ENCODE data around the gene RIIAD1.

RIIAD1 gene

DNA sequence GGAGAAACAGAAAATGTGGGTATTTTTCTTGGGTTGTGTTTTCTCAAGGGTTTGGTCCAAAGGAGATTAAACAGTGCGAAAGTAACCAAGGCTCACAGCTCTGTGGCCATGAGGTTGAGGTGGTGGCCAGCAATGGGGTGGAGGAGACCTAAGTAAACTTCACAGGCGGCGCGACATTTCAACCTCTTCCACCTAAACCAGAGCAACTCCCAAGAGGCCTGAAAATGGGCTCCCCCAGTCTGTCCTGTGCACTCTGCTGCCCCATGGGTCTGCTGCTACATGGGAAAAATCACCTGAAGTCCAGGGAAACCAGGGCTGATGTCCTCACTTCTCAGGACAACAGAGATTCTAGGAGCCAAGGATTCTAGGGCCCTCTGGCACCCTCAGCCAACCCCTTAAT is 17.1 kb upstream of the RIIAD1 start:
- no peak for DNase-seq (ENCODE audit: insufficient read length, low spot score)
- FAIRE-seq = no peak
- TF ChIP-seq, protein P1, sequence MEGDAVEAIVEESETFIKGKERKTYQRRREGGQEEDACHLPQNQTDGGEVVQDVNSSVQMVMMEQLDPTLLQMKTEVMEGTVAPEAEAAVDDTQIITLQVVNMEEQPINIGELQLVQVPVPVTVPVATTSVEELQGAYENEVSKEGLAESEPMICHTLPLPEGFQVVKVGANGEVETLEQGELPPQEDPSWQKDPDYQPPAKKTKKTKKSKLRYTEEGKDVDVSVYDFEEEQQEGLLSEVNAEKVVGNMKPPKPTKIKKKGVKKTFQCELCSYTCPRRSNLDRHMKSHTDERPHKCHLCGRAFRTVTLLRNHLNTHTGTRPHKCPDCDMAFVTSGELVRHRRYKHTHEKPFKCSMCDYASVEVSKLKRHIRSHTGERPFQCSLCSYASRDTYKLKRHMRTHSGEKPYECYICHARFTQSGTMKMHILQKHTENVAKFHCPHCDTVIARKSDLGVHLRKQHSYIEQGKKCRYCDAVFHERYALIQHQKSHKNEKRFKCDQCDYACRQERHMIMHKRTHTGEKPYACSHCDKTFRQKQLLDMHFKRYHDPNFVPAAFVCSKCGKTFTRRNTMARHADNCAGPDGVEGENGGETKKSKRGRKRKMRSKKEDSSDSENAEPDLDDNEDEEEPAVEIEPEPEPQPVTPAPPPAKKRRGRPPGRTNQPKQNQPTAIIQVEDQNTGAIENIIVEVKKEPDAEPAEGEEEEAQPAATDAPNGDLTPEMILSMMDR (IDR thresholded peaks at IDR 0.05; ENCODE audit: insufficient read depth, missing control alignments) = no peak

DNA sequence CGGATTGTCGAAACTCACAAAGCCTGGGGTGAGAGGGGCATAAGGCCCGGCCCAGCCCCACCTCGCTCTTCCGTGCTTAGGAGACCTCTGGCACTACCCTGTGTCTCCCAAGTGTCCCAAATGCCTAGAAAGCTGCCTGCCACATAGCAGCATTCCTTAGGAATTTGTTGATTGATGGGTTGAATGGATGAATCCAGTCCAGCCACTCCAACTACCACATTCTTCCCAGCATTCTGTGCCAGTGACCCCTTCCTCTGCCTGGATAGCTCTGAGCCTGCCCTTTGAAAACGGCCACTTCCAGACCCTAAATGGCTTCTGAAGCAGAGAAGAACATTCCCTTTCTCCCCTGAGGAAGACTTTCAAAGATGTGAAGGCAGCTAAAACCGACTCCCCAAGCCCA is 16.2 kb upstream of the RIIAD1 start:
- DNase-seq (ENCODE audit: insufficient read length, low spot score) = no peak
- FAIRE-seq = no peak
- TF ChIP-seq, protein P1 (IDR thresholded peaks at IDR 0.05; ENCODE audit: insufficient read depth, missing control alignments) = no peak

DNA sequence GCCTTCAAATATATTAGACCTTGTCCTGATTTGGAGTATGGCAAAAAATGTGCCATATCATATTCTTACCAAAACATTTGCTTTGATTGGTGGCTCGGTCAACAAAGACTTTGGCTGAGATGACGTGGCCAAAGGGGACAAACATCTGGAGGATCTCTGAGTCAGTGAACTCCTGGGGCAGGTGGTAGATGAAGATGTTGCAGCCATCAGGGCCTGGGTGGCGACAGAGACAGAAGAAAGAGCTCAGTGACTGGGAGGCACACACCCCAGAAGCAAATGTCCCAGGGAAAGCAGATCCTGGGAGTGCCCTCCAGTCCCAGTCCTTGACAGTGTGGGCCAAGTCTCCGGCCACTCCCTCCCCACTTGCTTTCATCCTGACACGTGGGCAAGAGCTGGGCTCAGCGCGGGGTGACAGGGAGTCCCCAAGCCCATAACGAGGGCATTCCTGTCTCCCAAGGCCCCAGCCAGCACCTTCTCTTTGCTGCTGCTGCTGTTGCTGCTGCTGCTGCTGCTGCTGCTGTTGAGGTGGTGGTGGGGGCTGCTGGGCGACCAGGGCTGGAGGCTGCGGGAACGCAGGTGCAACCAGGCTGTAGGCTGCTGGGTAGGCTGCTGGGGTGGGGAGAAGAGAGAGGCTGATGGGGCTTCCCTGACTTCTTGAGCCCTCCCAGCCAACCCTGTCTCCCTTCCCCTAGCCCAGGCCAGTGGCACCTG is 15.4 kb upstream of the RIIAD1 start:
- DNase-seq (ENCODE audit: insufficient read length, low spot score) (no peak), FAIRE-seq (no peak)
- TF ChIP-seq, protein P1 (IDR thresholded peaks at IDR 0.05; ENCODE audit: insufficient read depth, missing control alignments) = no peak

DNA sequence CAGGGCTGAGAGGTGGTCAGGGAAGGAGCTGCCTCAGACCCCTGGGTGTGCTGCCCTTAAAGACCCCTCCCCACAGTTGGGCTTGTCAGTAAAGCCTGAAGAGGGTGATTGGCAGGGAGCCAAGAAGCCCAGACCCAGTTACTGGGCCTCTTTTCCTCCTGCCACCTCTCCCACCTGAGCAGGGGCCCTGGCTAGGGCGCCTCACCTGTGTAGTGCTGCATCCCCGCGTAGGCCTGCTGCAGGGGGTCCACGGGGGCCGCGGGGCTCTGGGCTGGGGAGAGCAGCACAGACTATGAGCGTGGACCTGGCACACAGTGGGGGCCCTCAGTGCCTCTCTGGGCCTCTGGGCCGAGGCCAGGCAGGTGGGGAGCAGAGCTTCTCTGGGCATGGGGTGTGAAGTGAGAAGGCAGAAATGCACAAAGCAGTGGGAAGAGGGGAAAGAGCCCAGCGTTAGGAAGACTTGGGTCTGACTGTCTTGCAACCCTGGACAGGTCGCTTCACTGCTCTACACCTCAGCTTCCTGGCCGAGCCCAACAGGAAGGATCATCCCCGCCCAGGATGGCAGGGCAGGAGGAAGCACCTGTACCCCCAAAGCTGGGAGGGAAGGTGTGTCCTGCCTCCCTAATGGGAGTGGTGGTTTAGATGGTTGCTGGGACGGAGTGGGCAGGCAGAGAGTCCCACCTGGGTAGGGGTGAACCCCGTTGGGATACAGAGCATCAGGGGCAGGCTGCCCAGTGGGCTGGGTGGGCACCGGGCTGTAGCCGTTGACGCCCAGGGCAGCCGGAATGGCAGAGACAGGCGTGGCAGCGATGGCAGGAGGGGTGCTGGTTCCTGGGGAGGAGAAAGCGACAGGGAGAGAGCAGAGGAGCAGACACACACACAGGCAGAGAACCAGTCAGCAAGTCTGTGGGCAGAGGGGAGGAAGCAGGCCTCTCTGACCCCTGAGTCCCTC is 14.6 kb upstream of the RIIAD1 start:
- DNase-seq (ENCODE audit: insufficient read length, low spot score) (no peak), FAIRE-seq (no peak)
- TF ChIP-seq, protein P1 (IDR thresholded peaks at IDR 0.05; ENCODE audit: insufficient read depth, missing control alignments) = no peak

DNA sequence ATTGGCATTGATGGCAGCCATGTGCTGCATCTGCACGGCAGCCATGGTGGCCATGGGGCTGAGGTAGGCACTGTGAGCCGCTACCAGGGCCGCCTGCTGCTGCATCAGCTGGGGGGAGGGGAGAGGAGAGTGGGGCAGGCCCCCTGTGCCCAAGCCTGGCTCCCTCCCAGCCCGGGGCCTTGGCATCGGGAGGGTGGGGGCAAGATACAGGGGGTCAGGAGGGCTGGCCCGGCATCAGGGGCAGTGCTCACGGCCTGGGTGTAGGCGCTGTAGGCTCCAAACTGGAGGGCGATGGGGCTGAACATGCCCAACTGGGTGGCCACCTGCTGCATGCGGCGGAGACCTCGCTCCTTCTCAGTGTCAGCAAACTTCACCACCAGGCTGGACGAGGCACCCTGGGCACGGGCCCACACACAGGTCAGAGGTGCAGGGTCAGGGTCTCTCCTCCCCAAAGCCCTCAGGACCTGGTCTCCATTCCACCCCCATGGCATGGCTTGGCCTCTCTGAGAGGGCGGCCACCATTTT is 13.7 kb upstream of the RIIAD1 start:
- DNase-seq (ENCODE audit: insufficient read length, low spot score) (no peak), FAIRE-seq (no peak)
- TF ChIP-seq, protein P1 (IDR thresholded peaks at IDR 0.05; ENCODE audit: insufficient read depth, missing control alignments) = no peak

DNA sequence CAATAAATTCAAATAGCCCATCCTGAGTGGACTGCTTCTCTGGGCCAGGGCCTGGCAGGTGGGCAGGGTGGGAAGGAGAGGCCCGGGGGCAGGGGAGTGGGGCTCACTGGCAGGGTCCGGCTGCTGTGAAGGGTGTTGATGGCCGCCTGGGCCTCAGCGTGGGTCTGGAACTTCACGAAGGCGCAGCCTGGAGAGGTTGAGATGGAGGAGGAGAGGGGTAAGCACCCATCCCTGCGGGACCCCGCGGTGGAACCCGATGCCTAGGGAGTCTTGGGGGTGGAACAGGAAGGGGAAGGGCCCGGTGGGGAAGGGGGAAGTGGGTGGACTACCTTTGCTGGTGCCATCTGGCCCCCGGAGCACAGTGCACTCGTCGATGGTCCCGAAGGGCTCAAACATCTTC is 12.4 kb upstream of the RIIAD1 start:
- TF ChIP-seq, protein P1 (IDR thresholded peaks at IDR 0.05; ENCODE audit: insufficient read depth, missing control alignments) = no peak
- DNase-seq (ENCODE audit: insufficient read length, low spot score) (no peak), FAIRE-seq (no peak)
